Measurements from ENCODE around the gene ZNF260. TPM values are rescaled to one million over a fixed set of nuclear protein-coding genes. Genes with fewer than 3 reads are reported as not detected.

ZNF260 gene
- polyA plus RNA-seq, 2 of the 4 experiments (the other 2 are of a cell fraction) = 22.8 to 25.6 TPM

- peak overlapping the region; percentile 72 to 86 for H3K27ac ChIP-seq
- H3K4me1 ChIP-seq = no peaks in the 10 kb centered on the region
- no peak for FAIRE-seq
- WGBS (ENCODE audit: missing lambda C conversion rate) = 63% methylated on average over 18 of the region's 18 CpGs
- no peak for TF ChIP-seq EHMT2 (IDR thresholded peaks at IDR 0.05; ENCODE audit: low read depth)
- 0 out of 2 replicates have a peak, but pooled peaks have one; percentile 30 for TF ChIP-seq HEYL (CRISPR knock-in tag; IDR thresholded peaks at IDR 0.05)
- ATAC-seq = peak; percentile 6 to 25; a peak in 4 of 6 replicates
- peak overlapping the region; percentile 71 for H3K4me3 ChIP-seq
- POLR2A ChIA-PET = interaction anchor here (1.2 to 1.9 kb wide), 3 partner anchors 46 to 113 kb away, joined by 3 to 21 read pairs (median 18); partner anchors contain the start of genes ZNF260 and ZNF566
- CTCF ChIA-PET = interaction anchor here (0.6 to 1.2 kb wide), 2 partner anchors 21 to 238 kb away, joined by 3 read pairs; no protein-coding TSS in a partner anchor
- peak overlapping the region; percentile 65 for H3K4me2 ChIP-seq
- H3K9me3 ChIP-seq = peaks cover 95% of the 10 kb centered on the region
- peak; percentile 31 to 48 for DNase-seq (ENCODE audit: low read depth in 1 of 2, low spot score in 1 of 2)
Observed at GRCh38 chr19:36573895-36574720, 46.0 kb upstream of the ZNF260 start.

GRCh38 chr19:36573020-36573894, 45.2 kb upstream of the ZNF260 start, which contains the start of gene ZNF529:
TSS of gene ZNF529 (minus strand) at chr19:36573292. CDS start at chr19:36572346, 946 bp downstream.
- ATAC-seq (peak; percentile 99), DNase-seq (ENCODE audit: low read depth in 1 of 2, low spot score in 1 of 2) (peak; percentile 93 to 97), FAIRE-seq (peak; percentile 46)
- no peaks in the 10 kb centered on the region for H3K4me1 ChIP-seq
- peak within 1 kb of the TSS; percentile 71 for H3K4me3 ChIP-seq
- ChIA-PET POLR2A (interaction anchor here (0.5 to 1.9 kb wide), 8 partner anchors 42 to 505 kb away, joined by 3 to 21 read pairs (median 6); partner anchors contain the start of genes ZNF146, ZNF260, ZNF420 and ZNF461), CTCF (interaction anchor here (0.9 to 1.2 kb wide), 2 partner anchors 20 to 205 kb away, joined by 3 read pairs; no protein-coding TSS in a partner anchor)
- TF ChIP-seq POLR2A (IDR thresholded peaks at IDR 0.05; ENCODE audit: low read length) (peak; percentile 60), MYC (IDR thresholded peaks at IDR 0.05; ENCODE audit: borderline replicate concordance, low read length) (peak; percentile 85; the same call in 1 of the 2 replicates), HOXB13 (CRISPR knock-in tag; IDR thresholded peaks at IDR 0.05; ENCODE audit: low read depth) (peak; percentile 60; the same call in 1 of the 2 replicates), MAX (IDR thresholded peaks at IDR 0.05) (peak; percentile 99), FOXS1 (CRISPR knock-in tag; IDR thresholded peaks at IDR 0.05) (no peak), RARB (CRISPR knock-in tag; IDR thresholded peaks at IDR 0.05) (peak; percentile 48; the same call in 1 of the 2 replicates), ZC3H11A (IDR thresholded peaks at IDR 0.05) (no peak), RFX5 (IDR thresholded peaks at IDR 0.05) (no peak), TP53 (CRISPR knock-in tag; IDR thresholded peaks at IDR 0.05) (peak; percentile 87; the same call in 1 of the 2 replicates), PHF8 (IDR thresholded peaks at IDR 0.05; ENCODE audit: borderline replicate concordance, low read depth) (peak; percentile 73; the same call in 1 of the 2 replicates), JUN (IDR thresholded peaks at IDR 0.05) (peak; percentile 39 to 77; a peak in 3 of 5 replicates), GATA3 (IDR thresholded peaks at IDR 0.05; ENCODE audit: borderline replicate concordance) (peak; percentile 59), ZNF302 (CRISPR knock-in tag; IDR thresholded peaks at IDR 0.05) (no peak), E2F6 (IDR thresholded peaks at IDR 0.05; ENCODE audit: borderline replicate concordance, low read depth) (peak; percentile 97), HOXB5 (CRISPR knock-in tag; IDR thresholded peaks at IDR 0.05) (peak; percentile 84), ATOH8 (CRISPR knock-in tag; IDR thresholded peaks at IDR 0.05; ENCODE audit: low read depth) (peak; percentile 83; the same call in 1 of the 2 replicates)
- TF ChIP-seq, protein P1, sequence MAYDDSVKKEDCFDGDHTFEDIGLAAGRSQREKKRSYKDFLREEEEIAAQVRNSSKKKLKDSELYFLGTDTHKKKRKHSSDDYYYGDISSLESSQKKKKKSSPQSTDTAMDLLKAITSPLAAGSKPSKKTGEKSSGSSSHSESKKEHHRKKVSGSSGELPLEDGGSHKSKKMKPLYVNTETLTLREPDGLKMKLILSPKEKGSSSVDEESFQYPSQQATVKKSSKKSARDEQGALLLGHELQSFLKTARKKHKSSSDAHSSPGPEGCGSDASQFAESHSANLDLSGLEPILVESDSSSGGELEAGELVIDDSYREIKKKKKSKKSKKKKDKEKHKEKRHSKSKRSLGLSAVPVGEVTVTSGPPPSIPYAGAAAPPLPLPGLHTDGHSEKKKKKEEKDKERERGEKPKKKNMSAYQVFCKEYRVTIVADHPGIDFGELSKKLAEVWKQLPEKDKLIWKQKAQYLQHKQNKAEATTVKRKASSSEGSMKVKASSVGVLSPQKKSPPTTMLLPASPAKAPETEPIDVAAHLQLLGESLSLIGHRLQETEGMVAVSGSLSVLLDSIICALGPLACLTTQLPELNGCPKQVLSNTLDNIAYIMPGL (CRISPR knock-in tag; IDR thresholded peaks at IDR 0.05; ENCODE audit: borderline replicate concordance) = 0 out of 2 replicates have a peak, but pooled peaks have one; percentile 53
- TF ChIP-seq, protein P2, sequence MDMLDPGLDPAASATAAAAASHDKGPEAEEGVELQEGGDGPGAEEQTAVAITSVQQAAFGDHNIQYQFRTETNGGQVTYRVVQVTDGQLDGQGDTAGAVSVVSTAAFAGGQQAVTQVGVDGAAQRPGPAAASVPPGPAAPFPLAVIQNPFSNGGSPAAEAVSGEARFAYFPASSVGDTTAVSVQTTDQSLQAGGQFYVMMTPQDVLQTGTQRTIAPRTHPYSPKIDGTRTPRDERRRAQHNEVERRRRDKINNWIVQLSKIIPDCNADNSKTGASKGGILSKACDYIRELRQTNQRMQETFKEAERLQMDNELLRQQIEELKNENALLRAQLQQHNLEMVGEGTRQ (IDR thresholded peaks at IDR 0.05) = peak; percentile 48
- TF ChIP-seq, protein P3, sequence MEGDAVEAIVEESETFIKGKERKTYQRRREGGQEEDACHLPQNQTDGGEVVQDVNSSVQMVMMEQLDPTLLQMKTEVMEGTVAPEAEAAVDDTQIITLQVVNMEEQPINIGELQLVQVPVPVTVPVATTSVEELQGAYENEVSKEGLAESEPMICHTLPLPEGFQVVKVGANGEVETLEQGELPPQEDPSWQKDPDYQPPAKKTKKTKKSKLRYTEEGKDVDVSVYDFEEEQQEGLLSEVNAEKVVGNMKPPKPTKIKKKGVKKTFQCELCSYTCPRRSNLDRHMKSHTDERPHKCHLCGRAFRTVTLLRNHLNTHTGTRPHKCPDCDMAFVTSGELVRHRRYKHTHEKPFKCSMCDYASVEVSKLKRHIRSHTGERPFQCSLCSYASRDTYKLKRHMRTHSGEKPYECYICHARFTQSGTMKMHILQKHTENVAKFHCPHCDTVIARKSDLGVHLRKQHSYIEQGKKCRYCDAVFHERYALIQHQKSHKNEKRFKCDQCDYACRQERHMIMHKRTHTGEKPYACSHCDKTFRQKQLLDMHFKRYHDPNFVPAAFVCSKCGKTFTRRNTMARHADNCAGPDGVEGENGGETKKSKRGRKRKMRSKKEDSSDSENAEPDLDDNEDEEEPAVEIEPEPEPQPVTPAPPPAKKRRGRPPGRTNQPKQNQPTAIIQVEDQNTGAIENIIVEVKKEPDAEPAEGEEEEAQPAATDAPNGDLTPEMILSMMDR (IDR thresholded peaks at IDR 0.05) = no peak
- peak within 1 kb of the TSS; percentile 65 for H3K4me2 ChIP-seq
- H3K9me3 ChIP-seq = peaks cover 94% of the 10 kb centered on the region
- H3K27ac ChIP-seq = peak within 1 kb of the TSS; percentile 72 to 86
- WGBS (ENCODE audit: missing lambda C conversion rate) = 4% methylated on average over 64 of the region's 66 CpGs

Measured in A549 (cell line).